Measurements from ENCODE around the gene LRP2. TPM values are rescaled to one million over a fixed set of nuclear protein-coding genes. Genes with fewer than 3 reads are reported as not detected.

LRP2 gene
- polyA plus RNA-seq, 1 donor (not counting 4 experiments of a cell fraction or from before 2014, with no cell fraction given) = not detected

DNA sequence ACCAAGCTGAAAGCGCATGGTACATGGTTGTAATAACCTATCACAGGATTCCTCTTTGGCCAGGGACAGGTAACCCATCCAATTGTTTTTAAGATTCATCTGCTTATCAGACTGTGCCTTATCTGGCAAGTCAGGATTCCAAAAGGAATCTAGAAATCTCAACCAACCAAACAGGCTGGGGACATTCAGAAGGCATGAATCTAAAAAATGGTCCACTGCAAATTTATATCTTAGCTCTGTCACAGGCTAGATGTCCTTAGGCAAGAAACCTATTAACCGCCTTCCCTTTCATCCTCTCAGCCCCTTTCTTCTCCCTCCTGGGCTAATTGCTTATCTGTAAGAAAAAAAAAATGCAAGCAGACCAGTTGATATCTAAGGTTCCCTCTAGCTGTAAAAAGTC lies 4.3 kb downstream of the LRP2 start:
- FAIRE-seq = no peak
- Histone ChIP-seq H3K4me1 (ENCODE audit: control insufficient read depth, extremely low read depth, insufficient read depth, low read length) (peaks cover 10% of the 10 kb centered on the region), H3K9me3 (ENCODE audit: control insufficient read depth, low read depth, low read length) (no peaks in the 10 kb centered on the region), H3K9me1 (ENCODE audit: control insufficient read depth, extremely low read depth, insufficient read depth, low read length) (no peaks in the 10 kb centered on the region), H2AFZ (ENCODE audit: control insufficient read depth, low read length) (no peak overlapping the region), H4K20me1 (ENCODE audit: control insufficient read depth, extremely low read depth, insufficient read depth, low read length) (no peaks in the 10 kb centered on the region), H3K27ac (ENCODE audit: control insufficient read depth, insufficient read depth, low read length) (no peak overlapping the region), H3K9ac (ENCODE audit: control insufficient read depth, extremely low read depth, insufficient read depth, low read length) (no peak overlapping the region), H3K27me3 (ENCODE audit: control insufficient read depth, extremely low read depth, insufficient read depth, low read length) (peaks cover 37% of the 10 kb centered on the region), H3K4me3 (ENCODE audit: control insufficient read depth in 2 of 3, extremely low read depth in 1 of 3, insufficient read depth in 2 of 3, low read depth in 1 of 3, low read length in 3 of 3) (no peak overlapping the region), H3K79me2 (ENCODE audit: control insufficient read depth, insufficient read depth, low read length) (no peaks in the 10 kb centered on the region), H3K36me3 (ENCODE audit: control insufficient read depth in 2 of 2, extremely low read depth in 1 of 2, insufficient read depth in 2 of 2, low read length in 2 of 2) (no peaks in the 10 kb centered on the region), H3K4me2 (ENCODE audit: control insufficient read depth, extremely low read depth, insufficient read depth, low read depth, low read length) (no peak overlapping the region)
- DNase-seq (ENCODE audit: low read depth, low spot score) = no peak
- dilution Hi-C loops (cut with MboI; ENCODE audit: extremely low pct_ligation_motif_present, low sequenced_read_pairs) = no loop called here
- no peak for TF ChIP-seq EZH2 (IDR thresholded peaks at IDR 0.05; ENCODE audit: low read length)
- TF ChIP-seq, protein P1, sequence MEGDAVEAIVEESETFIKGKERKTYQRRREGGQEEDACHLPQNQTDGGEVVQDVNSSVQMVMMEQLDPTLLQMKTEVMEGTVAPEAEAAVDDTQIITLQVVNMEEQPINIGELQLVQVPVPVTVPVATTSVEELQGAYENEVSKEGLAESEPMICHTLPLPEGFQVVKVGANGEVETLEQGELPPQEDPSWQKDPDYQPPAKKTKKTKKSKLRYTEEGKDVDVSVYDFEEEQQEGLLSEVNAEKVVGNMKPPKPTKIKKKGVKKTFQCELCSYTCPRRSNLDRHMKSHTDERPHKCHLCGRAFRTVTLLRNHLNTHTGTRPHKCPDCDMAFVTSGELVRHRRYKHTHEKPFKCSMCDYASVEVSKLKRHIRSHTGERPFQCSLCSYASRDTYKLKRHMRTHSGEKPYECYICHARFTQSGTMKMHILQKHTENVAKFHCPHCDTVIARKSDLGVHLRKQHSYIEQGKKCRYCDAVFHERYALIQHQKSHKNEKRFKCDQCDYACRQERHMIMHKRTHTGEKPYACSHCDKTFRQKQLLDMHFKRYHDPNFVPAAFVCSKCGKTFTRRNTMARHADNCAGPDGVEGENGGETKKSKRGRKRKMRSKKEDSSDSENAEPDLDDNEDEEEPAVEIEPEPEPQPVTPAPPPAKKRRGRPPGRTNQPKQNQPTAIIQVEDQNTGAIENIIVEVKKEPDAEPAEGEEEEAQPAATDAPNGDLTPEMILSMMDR (optimal IDR thresholded peaks at IDR 0.05 in 1 of 3, IDR thresholded peaks at IDR 0.05 in 1 of 3, conservative IDR thresholded peaks at IDR 0.05 in 1 of 3; ENCODE audit: extremely low read depth in 1 of 3, insufficient read depth in 2 of 3, low read length in 3 of 3) = no peak

DNA sequence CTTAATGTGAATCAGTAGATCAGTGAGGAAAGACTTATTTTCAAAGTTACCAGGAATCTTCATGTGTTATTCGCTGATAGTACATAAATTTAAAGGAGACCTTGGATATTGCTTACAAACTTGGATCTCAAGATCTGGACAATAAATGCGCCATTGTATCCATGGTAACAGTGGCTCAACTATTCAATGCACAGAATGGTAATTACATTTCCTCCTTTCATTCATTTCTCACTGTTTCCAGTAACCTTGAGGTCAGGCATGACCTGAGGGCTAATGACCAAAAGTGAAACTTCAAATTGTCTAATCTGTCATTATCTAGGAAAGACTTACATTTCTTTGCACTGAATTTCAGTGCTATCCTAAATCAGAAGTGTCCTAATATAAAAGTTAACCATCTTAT lies 8.1 kb downstream of the LRP2 start:
- dilution Hi-C loops (cut with MboI; ENCODE audit: extremely low pct_ligation_motif_present, low sequenced_read_pairs) = no loop called here
- peaks cover 3% of the 10 kb centered on the region for H3K27me3 ChIP-seq (ENCODE audit: control insufficient read depth, extremely low read depth, insufficient read depth, low read length)
- H3K4me3 ChIP-seq (ENCODE audit: control insufficient read depth in 2 of 3, extremely low read depth in 1 of 3, insufficient read depth in 2 of 3, low read depth in 1 of 3, low read length in 3 of 3) = no peak overlapping the region
- H3K4me1 ChIP-seq (ENCODE audit: control insufficient read depth, extremely low read depth, insufficient read depth, low read length) = no peaks in the 10 kb centered on the region
- no peak overlapping the region for H3K9ac ChIP-seq (ENCODE audit: control insufficient read depth, extremely low read depth, insufficient read depth, low read length)
- H3K79me2 ChIP-seq (ENCODE audit: control insufficient read depth, insufficient read depth, low read length) = no peaks in the 10 kb centered on the region
- no peaks in the 10 kb centered on the region for H4K20me1 ChIP-seq (ENCODE audit: control insufficient read depth, extremely low read depth, insufficient read depth, low read length)
- no peak overlapping the region for H2AFZ ChIP-seq (ENCODE audit: control insufficient read depth, low read length)
- no peaks in the 10 kb centered on the region for H3K9me3 ChIP-seq (ENCODE audit: control insufficient read depth, low read depth, low read length)
- H3K36me3 ChIP-seq (ENCODE audit: control insufficient read depth in 2 of 2, extremely low read depth in 1 of 2, insufficient read depth in 2 of 2, low read length in 2 of 2) = no peaks in the 10 kb centered on the region
- DNase-seq (ENCODE audit: low read depth, low spot score) (no peak), FAIRE-seq (no peak)
- H3K27ac ChIP-seq (ENCODE audit: control insufficient read depth, insufficient read depth, low read length) = no peak overlapping the region
- no peaks in the 10 kb centered on the region for H3K9me1 ChIP-seq (ENCODE audit: control insufficient read depth, extremely low read depth, insufficient read depth, low read length)
- TF ChIP-seq, protein P1 (optimal IDR thresholded peaks at IDR 0.05 in 1 of 3, IDR thresholded peaks at IDR 0.05 in 1 of 3, conservative IDR thresholded peaks at IDR 0.05 in 1 of 3; ENCODE audit: extremely low read depth in 1 of 3, insufficient read depth in 2 of 3, low read length in 3 of 3) = no peak
- no peak for TF ChIP-seq EZH2 (IDR thresholded peaks at IDR 0.05; ENCODE audit: low read length)
- H3K4me2 ChIP-seq (ENCODE audit: control insufficient read depth, extremely low read depth, insufficient read depth, low read depth, low read length) = no peak overlapping the region

Measured in keratinocyte (primary cell).